Thyroid gland (tissue), 4 donors: ENCODE measurements around the gene ITPRIPL2. TPM values are rescaled to one million over a fixed set of nuclear protein-coding genes. Genes with fewer than 3 reads are reported as not detected.

Source experiments
- DNase-seq, 2 donors: peaks; one replicate each; pipeline ENCODE4 v3.0.0-alpha.2; 2019
- H3K27ac ChIP-seq, 3 donors: fragments of 200-600 bp; sonication (generic); 1 replicate in 2 of 3; 2 replicates in 1 of 3; pipeline ENCODE4 v1.5.1; 2016 to 2019; ENCODE audit warnings: mild to moderate bottlenecking in 1 of 3, moderate library complexity in 1 of 3
- H3K27me3 ChIP-seq: fragments of 200-600 bp; sonication (generic); one replicate; pipeline ENCODE4 v1.5.1; 2019
- H3K36me3 ChIP-seq, 2 donors: fragments of 200-600 bp; sonication (generic); one replicate each; pipeline ENCODE4 v1.5.1; 2016 to 2019
- H3K4me1 ChIP-seq, 2 donors: fragments of 200-600 bp; sonication (generic); one replicate each; pipeline ENCODE4 v1.5.1; 2017 to 2019
- H3K4me3 ChIP-seq, 3 donors: fragments of 200-600 bp; sonication (generic); replicated peaks in 1 of 3; 1 replicate in 2 of 3; 2 replicates in 1 of 3; pipeline ENCODE4 v1.5.1; 2016; ENCODE audit warnings: mild to moderate bottlenecking in 1 of 3
- H3K9me3 ChIP-seq: fragments of 200-600 bp; sonication (generic); one replicate; pipeline ENCODE4 v1.5.1; 2017
- POLR2A ChIP-seq, 2 donors: fragments of 450-650 bp; IDR thresholded peaks; one replicate each; pipeline ENCODE4 v1.6.1; 2017; ENCODE audit warnings: antibody characterized with exemption in 2 of 2, mild to moderate bottlenecking in 2 of 2, moderate library complexity in 1 of 2
- WGBS, 2 donors: methylation state at CpG; one replicate each; pipeline ENCODE4 v1.1.5; 2017; 5-methylcytosine and 5-hydroxymethylcytosine counted together
- intact Hi-C: fragments of 100-400 bp; cut with DNase I; formaldehyde crosslinking; loops from one replicate; pipeline ENCODE4 v1.15.1; 2023
- total RNA-seq, 4 donors: library from RNA; depleted of rRNA; stranded (reverse); fragments of >200 nt; gene quantifications; one replicate each; pipeline ENCODE4 v1.2.3, GENCODE V29; 2016
- TF ChIP-seq, protein P1 (sequence below), 6 experiments: fragments of 200-600 bp in 3 of 6; fragments of 450-650 bp in 3 of 6; sonication (generic) in 3 of 6; IDR thresholded peaks; one replicate each; pipeline ENCODE4 v1.5.1; 2016 to 2019; ENCODE audit warnings: antibody characterized with exemption in 6 of 6, mild to moderate bottlenecking in 2 of 6, inconsistent platforms in 1 of 6, moderate library complexity in 1 of 6

ITPRIPL2 gene
- total RNA-seq, 4 donors from 2014 or later: 34.2 to 47.0 (median 39.7) TPM

GRCh38 chr16:19116711-19117449 lies 3.1 kb downstream of the ITPRIPL2 start:
- Histone ChIP-seq H3K36me3 (peaks cover 0 to 13% of the 10 kb centered on the region in 2 donors), H3K27ac (peak overlapping the region in 1 of 3 donors; percentile 24), H3K9me3 (no peaks in the 10 kb centered on the region), H3K4me3 (no peak overlapping the region), H3K4me1 (peaks cover 26 to 69% of the 10 kb centered on the region in 2 donors), H3K27me3 (no peaks in the 10 kb centered on the region)
- 70 to 74% methylated on average over 6 of the region's 6 CpGs for WGBS, 2 donors
- no peak for DNase-seq
- intact Hi-C loops: no loop called here
- TF ChIP-seq, protein P1, sequence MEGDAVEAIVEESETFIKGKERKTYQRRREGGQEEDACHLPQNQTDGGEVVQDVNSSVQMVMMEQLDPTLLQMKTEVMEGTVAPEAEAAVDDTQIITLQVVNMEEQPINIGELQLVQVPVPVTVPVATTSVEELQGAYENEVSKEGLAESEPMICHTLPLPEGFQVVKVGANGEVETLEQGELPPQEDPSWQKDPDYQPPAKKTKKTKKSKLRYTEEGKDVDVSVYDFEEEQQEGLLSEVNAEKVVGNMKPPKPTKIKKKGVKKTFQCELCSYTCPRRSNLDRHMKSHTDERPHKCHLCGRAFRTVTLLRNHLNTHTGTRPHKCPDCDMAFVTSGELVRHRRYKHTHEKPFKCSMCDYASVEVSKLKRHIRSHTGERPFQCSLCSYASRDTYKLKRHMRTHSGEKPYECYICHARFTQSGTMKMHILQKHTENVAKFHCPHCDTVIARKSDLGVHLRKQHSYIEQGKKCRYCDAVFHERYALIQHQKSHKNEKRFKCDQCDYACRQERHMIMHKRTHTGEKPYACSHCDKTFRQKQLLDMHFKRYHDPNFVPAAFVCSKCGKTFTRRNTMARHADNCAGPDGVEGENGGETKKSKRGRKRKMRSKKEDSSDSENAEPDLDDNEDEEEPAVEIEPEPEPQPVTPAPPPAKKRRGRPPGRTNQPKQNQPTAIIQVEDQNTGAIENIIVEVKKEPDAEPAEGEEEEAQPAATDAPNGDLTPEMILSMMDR (IDR thresholded peaks at IDR 0.05): no peak
- TF ChIP-seq POLR2A (IDR thresholded peaks at IDR 0.05): no peak

DNA sequence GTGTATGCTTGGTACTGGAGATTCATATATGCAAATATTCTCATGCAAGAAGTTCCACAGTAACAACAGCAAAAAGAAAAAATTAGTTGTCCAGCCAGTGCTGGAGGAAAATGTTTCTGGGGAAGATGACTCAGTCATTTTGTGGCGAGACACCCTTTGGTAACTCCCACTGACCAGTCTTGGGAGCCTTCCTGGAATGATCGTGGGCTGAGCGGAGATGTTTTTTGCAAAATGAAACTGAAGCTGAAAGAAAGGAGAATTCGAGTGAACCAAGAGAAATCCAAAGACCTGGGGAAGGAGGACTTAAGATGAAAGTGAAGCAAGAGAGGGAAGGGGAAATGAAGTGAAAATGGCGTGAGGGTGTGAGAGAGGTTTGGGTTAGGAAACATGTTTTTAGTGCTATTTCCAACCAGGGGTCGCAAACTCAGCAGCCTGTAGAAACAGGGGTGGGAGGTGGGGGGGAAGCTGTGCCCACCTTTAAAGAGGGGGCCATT lies 5.2 kb downstream of the ITPRIPL2 start:
- intact Hi-C loops: no loop called here
- peaks cover 26 to 57% of the 10 kb centered on the region in 2 donors for H3K4me1 ChIP-seq
- peak in 1 of 2 donors; percentile 40 for DNase-seq

GRCh38 chr16:19119564-19119963 lies 5.8 kb downstream of the ITPRIPL2 start:
- peak overlapping the region in 1 of 3 donors; percentile 9 for H3K4me3 ChIP-seq
- 41 to 57% methylated on average over 5 of the region's 5 CpGs for WGBS, 2 donors
- intact Hi-C loops: no loop called here
- DNase-seq: no peak
- H3K27me3 ChIP-seq: no peaks in the 10 kb centered on the region
- no peaks in the 10 kb centered on the region for H3K9me3 ChIP-seq
- no peak for TF ChIP-seq POLR2A (IDR thresholded peaks at IDR 0.05)
- TF ChIP-seq, protein P1 (IDR thresholded peaks at IDR 0.05): no peak
- peak overlapping the region; percentile 7 to 75 (median 49) for H3K27ac ChIP-seq
- peaks cover 26 to 55% of the 10 kb centered on the region in 2 donors for H3K4me1 ChIP-seq
- peaks cover 0 to 13% of the 10 kb centered on the region in 2 donors for H3K36me3 ChIP-seq

More for the DNA sequence above, 5.2 kb downstream of the ITPRIPL2 start:
- H3K27me3 ChIP-seq: no peaks in the 10 kb centered on the region
- peaks cover 0 to 13% of the 10 kb centered on the region in 2 donors for H3K36me3 ChIP-seq
- H3K27ac ChIP-seq: peak overlapping the region; percentile 7 to 75 (median 49)
- peak overlapping the region in 1 of 3 donors; percentile 9 for H3K4me3 ChIP-seq
- H3K9me3 ChIP-seq: no peaks in the 10 kb centered on the region
- WGBS, 2 donors: 38 to 62% methylated on average over 6 of the region's 6 CpGs
- TF ChIP-seq, protein P1 (IDR thresholded peaks at IDR 0.05): no peak
- TF ChIP-seq POLR2A (IDR thresholded peaks at IDR 0.05): no peak

DNA sequence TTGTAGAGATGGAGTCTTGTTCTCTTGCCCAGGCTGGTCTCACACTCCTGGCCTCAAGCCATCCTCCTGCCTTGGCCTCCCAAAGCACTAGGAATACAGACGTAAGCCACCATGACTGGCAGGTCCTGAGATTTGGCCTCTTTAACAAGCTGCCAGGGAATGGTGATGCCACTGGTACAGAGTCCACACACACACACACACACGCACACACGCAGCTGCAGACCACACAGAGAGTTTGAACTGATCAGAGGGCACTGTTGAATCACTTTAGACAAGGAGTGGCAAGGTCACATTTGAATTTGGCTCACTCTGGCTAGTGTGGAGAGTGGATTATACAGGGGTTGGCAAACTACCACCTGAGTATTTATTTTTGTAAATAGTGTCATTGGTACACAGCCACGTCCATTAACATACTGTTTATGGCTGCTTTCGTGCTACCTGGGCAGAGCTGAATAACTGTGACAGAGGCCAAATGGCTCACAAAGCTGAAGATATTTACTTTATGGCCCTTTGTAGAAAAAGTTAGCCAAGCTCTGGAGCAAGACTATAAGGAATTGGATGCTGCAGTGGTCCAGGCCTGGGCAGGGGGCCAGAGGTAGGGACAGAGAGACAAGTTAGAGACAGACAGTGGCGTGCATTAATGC lies 9.9 kb downstream of the ITPRIPL2 start:
- Histone ChIP-seq H3K36me3 (no peaks in the 10 kb centered on the region), H3K4me3 (no peak overlapping the region), H3K9me3 (no peaks in the 10 kb centered on the region), H3K27ac (no peak overlapping the region), H3K27me3 (no peaks in the 10 kb centered on the region), H3K4me1 (peaks cover 7 to 15% of the 10 kb centered on the region in 2 donors)
- 92 to 97% methylated on average over 6 of the region's 6 CpGs for WGBS, 2 donors
- TF ChIP-seq, protein P1 (IDR thresholded peaks at IDR 0.05): no peak
- no peak for TF ChIP-seq POLR2A (IDR thresholded peaks at IDR 0.05)
- DNase-seq: no peak
- intact Hi-C loops: no loop called here

- peaks cover 0 to 6% of the 10 kb centered on the region in 2 donors for H3K4me1 ChIP-seq
These were observed 12.5 kb downstream of the ITPRIPL2 start for GRCh38 chr16:19126300-19126699.

More at GRCh38 chr16:19126300-19126699, 12.5 kb downstream of the ITPRIPL2 start:
- Histone ChIP-seq H3K9me3 (no peaks in the 10 kb centered on the region), H3K36me3 (no peaks in the 10 kb centered on the region), H3K27me3 (no peaks in the 10 kb centered on the region), H3K4me3 (no peak overlapping the region), H3K27ac (no peak overlapping the region)
- intact Hi-C loops: no loop called here
- TF ChIP-seq, protein P1 (IDR thresholded peaks at IDR 0.05): no peak
- TF ChIP-seq POLR2A (IDR thresholded peaks at IDR 0.05): no peak
- no peak for DNase-seq
